Fibroblast of lung (primary cell): ENCODE measurements around the gene TMEM183A. TPM values are rescaled to one million over a fixed set of nuclear protein-coding genes. Genes with fewer than 3 reads are reported as not detected.

Experiments used
- DNase-seq, 2 donors: peaks; one replicate each; pipeline versions ENCODE4 v3.0.0 to v3.0.0-alpha.2; 2010; ENCODE audit warnings: low read depth in 2 of 2
- H2AFZ ChIP-seq: 2 replicates; pipeline ENCODE4 v1.5.1; 2012; ENCODE audit warnings: low read length, control low read depth, inconsistent platforms
- H3K27ac ChIP-seq: 2 replicates; pipeline ENCODE4 v1.5.1; 2011; ENCODE audit warnings: low read length, control low read depth; ENCODE audit not compliant: insufficient read depth
- H3K27me3 ChIP-seq: 2 replicates; pipeline ENCODE4 v1.5.1; 2011; ENCODE audit warnings: mild to moderate bottlenecking, low read length; ENCODE audit not compliant: control insufficient read depth, insufficient read depth
- H3K36me3 ChIP-seq: 2 replicates; pipeline ENCODE4 v1.5.1; 2011; ENCODE audit warnings: low read length; ENCODE audit not compliant: control insufficient read depth, insufficient read depth
- H3K4me1 ChIP-seq: 2 replicates; pipeline ENCODE4 v1.5.1; 2011; ENCODE audit warnings: low read length; ENCODE audit not compliant: control insufficient read depth, insufficient read depth; ENCODE audit errors: extremely low read depth
- H3K4me2 ChIP-seq: 2 replicates; pipeline ENCODE4 v1.5.1; 2011; ENCODE audit warnings: low read length, control low read depth; ENCODE audit not compliant: insufficient read depth; ENCODE audit errors: extremely low read depth
- H3K4me3 ChIP-seq, 4 experiments: fragments of 200-600 bp in 1 of 4; sonication (generic) in 1 of 4; replicated peaks in 1 of 4; 2 replicates each; pipeline ENCODE4 v1.5.1; 2011 to 2016; ENCODE audit warnings: low read length in 4 of 4, low read depth in 3 of 4, mild to moderate bottlenecking in 3 of 4, control low read depth in 2 of 4, inconsistent platforms in 1 of 4, mixed read lengths in 1 of 4; ENCODE audit not compliant: insufficient read depth in 1 of 4; ENCODE audit errors: control extremely low read depth in 1 of 4
- H3K79me2 ChIP-seq: 2 replicates; pipeline ENCODE4 v1.5.1; 2012; ENCODE audit warnings: mild to moderate bottlenecking, low read length, inconsistent platforms; ENCODE audit not compliant: control insufficient read depth, insufficient read depth
- H3K9ac ChIP-seq: 2 replicates; pipeline ENCODE4 v1.5.1; 2011; ENCODE audit warnings: mild to moderate bottlenecking, low read length, control low read depth; ENCODE audit not compliant: insufficient read depth
- H3K9me3 ChIP-seq: 2 replicates; pipeline ENCODE4 v1.5.1; 2012; ENCODE audit warnings: low read depth, low read length; ENCODE audit not compliant: control insufficient read depth, insufficient read depth
- H4K20me1 ChIP-seq: 2 replicates; pipeline ENCODE4 v1.5.1; 2011; ENCODE audit warnings: low read length; ENCODE audit not compliant: control insufficient read depth, insufficient read depth; ENCODE audit errors: extremely low read depth
- EZH2 ChIP-seq: IDR thresholded peaks from 2 replicates; pipeline ENCODE4 v1.5.1; 2012; ENCODE audit warnings: low read length, control low read depth, mild to moderate bottlenecking; ENCODE audit errors: missing control alignments
- polyA plus RNA-seq, 2 donors: library from polyadenylated mRNA; depleted of rRNA in 1 of 2; stranded (reverse) in 1 of 2; unstranded in 1 of 2; fragments of >200 nt; gene quantifications; 2 replicates each; pipeline ENCODE4 v1.2.1, GENCODE V29; 2011 to 2012; ENCODE audit warnings: missing spikeins in 1 of 2
- total RNA-seq: library from RNA; depleted of rRNA; stranded (reverse); fragments of >200 nt; gene quantifications from 2 replicates; pipeline ENCODE4 v1.2.1, GENCODE V29; 2014
- TF ChIP-seq, protein P1 (sequence below), 2 donors: IDR thresholded peaks in 1 of 2; conservative IDR thresholded peaks in 1 of 2; 1 replicate in 1 of 2; 2 replicates in 1 of 2; pipeline ENCODE4 v1.5.1; 2011 to 2012; ENCODE audit warnings: low read length in 2 of 2, control low read depth in 1 of 2, inconsistent platforms in 1 of 2, low read depth in 1 of 2, mild to moderate bottlenecking in 1 of 2

Gene TMEM183A
- total and polyA plus RNA-seq, 2 donors (not counting 1 experiment from before 2014, with no cell fraction given): 74.2 to 74.5 TPM

DNA sequence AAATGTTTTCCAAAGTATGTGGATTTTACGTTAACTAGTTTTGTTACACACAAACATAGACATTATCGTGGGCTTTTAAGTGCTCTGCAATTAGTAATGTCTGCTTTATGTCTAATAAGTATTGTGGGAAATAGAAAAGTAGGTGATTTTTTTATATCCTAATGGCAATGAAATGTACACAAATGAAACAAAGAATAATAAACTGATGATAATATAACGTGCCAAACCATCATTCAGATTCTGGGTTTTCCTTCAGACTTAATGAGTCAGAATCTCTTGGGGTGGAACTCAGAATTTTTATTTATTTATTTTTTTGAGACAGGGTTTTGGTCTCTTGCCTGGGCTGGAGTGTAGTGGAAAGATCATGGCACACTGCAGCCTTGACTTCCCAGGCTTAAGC is 2.0 kb downstream of the TMEM183A start:
- TF ChIP-seq, protein P1, sequence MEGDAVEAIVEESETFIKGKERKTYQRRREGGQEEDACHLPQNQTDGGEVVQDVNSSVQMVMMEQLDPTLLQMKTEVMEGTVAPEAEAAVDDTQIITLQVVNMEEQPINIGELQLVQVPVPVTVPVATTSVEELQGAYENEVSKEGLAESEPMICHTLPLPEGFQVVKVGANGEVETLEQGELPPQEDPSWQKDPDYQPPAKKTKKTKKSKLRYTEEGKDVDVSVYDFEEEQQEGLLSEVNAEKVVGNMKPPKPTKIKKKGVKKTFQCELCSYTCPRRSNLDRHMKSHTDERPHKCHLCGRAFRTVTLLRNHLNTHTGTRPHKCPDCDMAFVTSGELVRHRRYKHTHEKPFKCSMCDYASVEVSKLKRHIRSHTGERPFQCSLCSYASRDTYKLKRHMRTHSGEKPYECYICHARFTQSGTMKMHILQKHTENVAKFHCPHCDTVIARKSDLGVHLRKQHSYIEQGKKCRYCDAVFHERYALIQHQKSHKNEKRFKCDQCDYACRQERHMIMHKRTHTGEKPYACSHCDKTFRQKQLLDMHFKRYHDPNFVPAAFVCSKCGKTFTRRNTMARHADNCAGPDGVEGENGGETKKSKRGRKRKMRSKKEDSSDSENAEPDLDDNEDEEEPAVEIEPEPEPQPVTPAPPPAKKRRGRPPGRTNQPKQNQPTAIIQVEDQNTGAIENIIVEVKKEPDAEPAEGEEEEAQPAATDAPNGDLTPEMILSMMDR (conservative IDR thresholded peaks at IDR 0.05 in 1 of 2, IDR thresholded peaks at IDR 0.05 in 1 of 2; ENCODE audit: low read depth in 1 of 2, low read length in 2 of 2): no peak
- no peak for TF ChIP-seq EZH2
- Histone ChIP-seq H3K9me3 (no peaks in the 10 kb centered on the region), H3K4me3 (no peak overlapping the region), H3K79me2 (peaks cover 21% of the 10 kb centered on the region), H4K20me1 (no peaks in the 10 kb centered on the region), H2AFZ (no peak overlapping the region), H3K27me3 (no peaks in the 10 kb centered on the region), H3K9ac (no peak overlapping the region), H3K36me3 (peaks cover 1% of the 10 kb centered on the region), H3K4me1 (peaks cover 2% of the 10 kb centered on the region), H3K4me2 (no peak overlapping the region), H3K27ac (no peak overlapping the region)
- no peak for DNase-seq

DNA sequence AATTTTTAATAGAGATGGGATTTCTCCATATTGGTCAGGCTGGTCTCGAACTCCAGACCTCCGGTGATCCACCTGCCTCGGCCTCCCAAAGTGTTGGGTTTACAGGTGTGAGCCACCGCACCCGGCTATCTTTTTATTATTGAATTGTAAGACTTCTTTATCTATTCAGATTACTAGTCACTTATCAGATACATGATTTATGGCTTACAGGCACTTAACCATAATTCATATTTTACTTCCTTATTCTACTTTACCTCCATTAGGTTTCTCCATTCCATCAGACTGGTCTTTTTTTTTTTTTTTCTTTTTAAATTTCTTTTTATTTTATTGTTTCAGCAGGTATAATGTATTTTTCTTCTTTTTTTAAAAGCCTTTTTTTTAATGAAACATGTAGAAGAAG is 4.4 kb downstream of the TMEM183A start:
- no peak for DNase-seq
- H3K27ac ChIP-seq: no peak overlapping the region
- H3K27me3 ChIP-seq: no peaks in the 10 kb centered on the region
- TF ChIP-seq, protein P1 (conservative IDR thresholded peaks at IDR 0.05 in 1 of 2, IDR thresholded peaks at IDR 0.05 in 1 of 2; ENCODE audit: low read depth in 1 of 2, low read length in 2 of 2): no peak
- TF ChIP-seq EZH2: no peak
- peaks cover 21% of the 10 kb centered on the region for H3K79me2 ChIP-seq
- no peak overlapping the region for H2AFZ ChIP-seq
- H3K4me1 ChIP-seq: peaks cover 2% of the 10 kb centered on the region
- H3K9me3 ChIP-seq: no peaks in the 10 kb centered on the region
- no peak overlapping the region for H3K9ac ChIP-seq
- H3K36me3 ChIP-seq: peaks cover 3% of the 10 kb centered on the region
- no peak overlapping the region for H3K4me3 ChIP-seq
- no peaks in the 10 kb centered on the region for H4K20me1 ChIP-seq
- no peak overlapping the region for H3K4me2 ChIP-seq

DNA sequence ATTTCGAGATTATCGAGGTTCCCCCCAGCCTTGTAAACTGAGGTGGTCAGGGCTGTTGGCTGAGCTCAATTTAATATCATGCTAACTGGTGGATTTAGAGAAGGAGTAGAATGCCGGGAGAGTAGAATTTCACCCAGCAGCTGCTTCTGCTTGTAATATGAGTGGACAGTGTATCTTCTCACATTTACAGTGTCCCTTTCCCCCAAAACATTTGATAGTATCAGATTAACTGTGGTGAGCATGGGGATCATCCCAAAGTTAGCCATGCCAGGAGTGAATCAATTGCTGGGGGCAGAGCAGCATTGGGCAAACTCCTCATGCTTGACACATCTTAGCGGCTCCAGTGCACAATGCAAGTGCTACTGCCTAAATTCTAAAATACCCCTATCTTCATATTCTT is 9.9 kb downstream of the TMEM183A start:
- Histone ChIP-seq H3K9me3 (no peaks in the 10 kb centered on the region), H3K4me3 (no peak overlapping the region), H3K9ac (no peak overlapping the region), H3K27me3 (no peaks in the 10 kb centered on the region), H4K20me1 (no peaks in the 10 kb centered on the region), H3K36me3 (peaks cover 14% of the 10 kb centered on the region), H2AFZ (no peak overlapping the region), H3K4me2 (no peak overlapping the region), H3K4me1 (no peaks in the 10 kb centered on the region), H3K79me2 (peaks cover 6% of the 10 kb centered on the region), H3K27ac (no peak overlapping the region)
- TF ChIP-seq, protein P1 (conservative IDR thresholded peaks at IDR 0.05 in 1 of 2, IDR thresholded peaks at IDR 0.05 in 1 of 2; ENCODE audit: low read depth in 1 of 2, low read length in 2 of 2): no peak
- TF ChIP-seq EZH2: no peak
- DNase-seq: no peak
